TTC549 (cell line): ENCODE measurements around the gene SUN2.

ENCODE experiments used
- FAIRE-seq: peaks from 2 replicates; lab custom pipeline; 2012; peaks lifted over from hg19 to GRCh38; lab: Jason Lieb, UNC

SUN2 gene

GRCh38 chr22:38751422-38752346 lies 4.1 kb downstream of the SUN2 start:
- no peak for FAIRE-seq

- FAIRE-seq: no peak
Observed at GRCh38 chr22:38751066-38751421, 4.8 kb downstream of the SUN2 start.

GRCh38 chr22:38750638-38751037 lies 5.2 kb downstream of the SUN2 start:
- no peak for FAIRE-seq

- no peak for FAIRE-seq
Observed at GRCh38 chr22:38750104-38750503, 5.7 kb downstream of the SUN2 start.

GRCh38 chr22:38748487-38749136 lies 7.2 kb downstream of the SUN2 start:
- FAIRE-seq: no peak

- no peak for FAIRE-seq
Observed at GRCh38 chr22:38745676-38746460, 9.9 kb downstream of the SUN2 start.

- FAIRE-seq: no peak
Observed at GRCh38 chr22:38744981-38745380, 10.8 kb downstream of the SUN2 start.

GRCh38 chr22:38742176-38742942 lies 13.4 kb downstream of the SUN2 start:
- no peak for FAIRE-seq

GRCh38 chr22:38741576-38741975 lies 14.2 kb downstream of the SUN2 start:
- FAIRE-seq: no peak

GRCh38 chr22:38741166-38741565 lies 14.6 kb downstream of the SUN2 start:
- FAIRE-seq: no peak

GRCh38 chr22:38740754-38741153 lies 15.0 kb downstream of the SUN2 start:
- FAIRE-seq: no peak

GRCh38 chr22:38740116-38740723 lies 15.6 kb downstream of the SUN2 start:
- no peak for FAIRE-seq

GRCh38 chr22:38739300-38740055 lies 16.3 kb downstream of the SUN2 start:
- FAIRE-seq: no peak

- no peak for FAIRE-seq
Observed at GRCh38 chr22:38738475-38739070, 17.2 kb downstream of the SUN2 start.

- no peak for FAIRE-seq
Observed at GRCh38 chr22:38737302-38738060, 18.3 kb downstream of the SUN2 start.

GRCh38 chr22:38736257-38736570 lies 19.6 kb downstream of the SUN2 start:
- FAIRE-seq: no peak

GRCh38 chr22:38735465-38736256 lies 20.1 kb downstream of the SUN2 start:
- no peak for FAIRE-seq

GRCh38 chr22:38735126-38735464 lies 20.7 kb downstream of the SUN2 start:
- no peak for FAIRE-seq

- FAIRE-seq: no peak
Observed at GRCh38 chr22:38734421-38735100, 21.2 kb downstream of the SUN2 start.
